GDM1 (cell line): Measurements from ENCODE around the gene PABPC1L2B.
"Not testable (repeated sequence)": the region's sequence is repeated elsewhere in the genome, so short reads cannot be mapped to it uniquely, and the experiment has no call there.

Experiments used
- DNase-seq: peaks from one replicate; lab custom pipeline; 2025; lab: John Stamatoyannopoulos, UW

Gene PABPC1L2B

DNA sequence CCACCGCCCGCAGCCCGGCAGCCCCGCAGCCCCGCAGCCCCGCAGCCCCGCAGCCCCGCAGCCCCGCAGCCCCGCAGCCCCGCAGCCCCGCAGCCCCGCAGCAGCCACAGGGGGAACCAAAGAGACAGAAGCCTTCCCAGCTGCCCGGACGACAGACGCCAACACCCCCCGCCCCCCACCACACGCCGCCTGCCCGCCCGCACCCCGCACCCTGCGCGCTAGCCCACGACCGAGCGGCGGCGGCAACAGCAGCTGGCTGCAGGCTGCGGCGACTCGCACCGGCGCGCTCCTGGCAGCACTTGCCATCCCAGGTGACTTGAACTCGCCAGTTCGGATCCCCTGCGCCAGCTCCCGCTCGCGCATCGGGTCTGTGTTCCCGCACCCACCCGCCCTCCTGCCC, at the start of gene PABPC1L2B:
TSS of gene PABPC1L2B (plus strand) at position 207 of the 400 bp plus-strand sequence. CDS start 704 bp downstream, outside the sequence.
- DNase-seq = not testable (repeated sequence)

DNA sequence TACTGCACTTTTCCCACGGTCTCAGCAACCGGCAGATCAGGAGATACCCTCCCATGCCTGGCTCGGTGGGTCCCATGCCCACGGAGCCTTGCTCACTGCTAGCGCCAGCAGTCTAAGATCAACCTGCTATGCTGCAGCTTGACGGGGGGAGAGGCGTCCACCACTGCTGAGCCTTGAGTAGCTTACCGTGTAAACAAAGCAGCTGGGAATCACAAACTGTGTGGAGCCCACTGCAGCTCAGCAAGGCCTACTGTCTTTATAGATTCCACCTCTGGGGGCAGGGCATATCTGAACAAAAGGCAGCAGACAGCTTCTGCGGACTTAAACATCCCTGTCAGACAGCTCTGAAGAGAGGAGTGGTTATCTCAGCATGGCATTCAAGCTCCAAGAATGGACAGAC, 42.8 kb upstream of the PABPC1L2B start:
- DNase-seq = not testable (repeated sequence)

DNA sequence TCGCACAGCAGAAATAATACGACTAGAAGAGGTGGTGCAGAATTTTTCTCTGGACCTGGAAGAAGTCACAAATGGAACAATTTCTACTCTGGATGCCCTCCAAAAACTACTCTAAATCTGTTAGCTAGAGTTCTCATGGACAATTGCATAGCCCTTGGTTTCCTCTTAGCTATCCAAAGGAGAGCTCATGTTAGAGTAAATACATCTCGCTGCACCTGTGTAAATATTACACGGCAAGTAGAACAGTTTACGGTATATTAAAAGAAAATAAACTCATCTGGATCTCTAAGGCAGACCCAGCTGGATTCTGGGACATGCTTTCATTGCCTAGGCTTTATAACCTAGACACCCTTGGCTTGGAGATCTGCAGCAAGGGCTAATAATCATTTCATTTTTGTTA, 30.9 kb upstream of the PABPC1L2B start:
- not testable (repeated sequence) for DNase-seq

DNA sequence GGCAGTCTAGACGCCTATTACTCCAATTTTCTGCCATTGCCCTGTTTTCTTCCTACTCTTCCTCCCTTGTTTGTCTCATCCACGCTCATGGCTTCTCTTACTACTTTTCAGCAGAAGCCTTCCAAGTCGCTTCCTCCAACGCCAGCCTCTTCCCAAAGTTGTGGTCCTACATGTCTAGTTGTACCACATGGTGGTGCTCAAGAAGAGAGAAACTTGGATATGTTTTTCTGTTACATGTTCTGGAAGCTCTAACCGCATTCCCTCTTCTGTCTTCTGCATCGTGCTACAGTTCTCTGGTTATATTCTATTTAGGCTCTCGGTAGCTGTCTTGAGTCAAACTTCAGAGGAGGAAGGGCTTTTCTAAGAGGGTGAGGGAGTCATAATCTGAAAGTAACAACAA, 27.9 kb upstream of the PABPC1L2B start:
- DNase-seq = not testable (repeated sequence)

DNA sequence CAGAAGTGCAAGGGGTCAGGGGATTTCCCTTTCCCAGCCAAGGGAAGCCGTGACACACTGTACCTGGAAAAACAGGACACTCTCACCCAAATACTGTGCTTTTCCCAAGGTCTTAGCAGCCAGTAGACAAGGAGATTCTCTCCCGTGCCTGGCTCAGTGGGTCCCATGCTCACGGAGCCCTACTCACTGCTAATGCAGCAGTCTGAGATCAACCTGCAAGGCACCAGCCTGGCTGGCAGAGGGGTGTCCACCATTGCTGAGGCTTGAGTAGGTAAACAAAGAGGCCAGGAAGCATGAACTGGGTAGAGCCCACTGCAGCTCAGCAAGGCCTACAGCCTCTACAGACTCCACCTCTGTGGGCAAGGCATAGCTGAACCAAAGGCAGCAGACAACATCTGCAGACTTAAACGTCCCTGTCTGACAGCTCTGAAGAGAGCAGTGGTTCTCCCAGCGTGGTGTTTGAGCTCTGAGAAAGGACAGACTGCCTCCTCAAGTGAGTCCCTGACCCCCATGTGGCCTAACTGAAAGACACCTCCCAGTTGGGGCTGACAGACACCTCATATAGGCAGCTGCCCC, 21.8 kb upstream of the PABPC1L2B start:
- DNase-seq = not testable (repeated sequence)

DNA sequence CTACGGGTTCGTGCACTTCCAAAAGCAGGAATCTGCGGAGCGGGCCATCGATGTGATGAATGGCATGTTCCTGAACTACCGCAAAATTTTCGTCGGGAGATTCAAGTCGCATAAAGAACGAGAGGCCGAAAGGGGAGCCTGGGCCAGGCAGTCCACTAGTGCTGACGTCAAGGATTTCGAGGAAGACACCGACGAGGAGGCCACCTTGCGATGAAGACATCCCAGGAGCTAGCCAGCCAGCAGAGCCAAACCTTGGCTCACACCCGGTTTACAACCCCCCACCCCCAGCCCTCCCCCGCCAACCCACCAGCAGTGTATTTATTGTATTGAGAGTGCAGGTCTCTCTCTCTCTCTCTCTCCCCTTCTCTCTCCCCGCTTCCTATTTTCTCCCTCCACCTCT, 1.3 kb downstream of the PABPC1L2B start:
- not testable (repeated sequence) for DNase-seq

DNA sequence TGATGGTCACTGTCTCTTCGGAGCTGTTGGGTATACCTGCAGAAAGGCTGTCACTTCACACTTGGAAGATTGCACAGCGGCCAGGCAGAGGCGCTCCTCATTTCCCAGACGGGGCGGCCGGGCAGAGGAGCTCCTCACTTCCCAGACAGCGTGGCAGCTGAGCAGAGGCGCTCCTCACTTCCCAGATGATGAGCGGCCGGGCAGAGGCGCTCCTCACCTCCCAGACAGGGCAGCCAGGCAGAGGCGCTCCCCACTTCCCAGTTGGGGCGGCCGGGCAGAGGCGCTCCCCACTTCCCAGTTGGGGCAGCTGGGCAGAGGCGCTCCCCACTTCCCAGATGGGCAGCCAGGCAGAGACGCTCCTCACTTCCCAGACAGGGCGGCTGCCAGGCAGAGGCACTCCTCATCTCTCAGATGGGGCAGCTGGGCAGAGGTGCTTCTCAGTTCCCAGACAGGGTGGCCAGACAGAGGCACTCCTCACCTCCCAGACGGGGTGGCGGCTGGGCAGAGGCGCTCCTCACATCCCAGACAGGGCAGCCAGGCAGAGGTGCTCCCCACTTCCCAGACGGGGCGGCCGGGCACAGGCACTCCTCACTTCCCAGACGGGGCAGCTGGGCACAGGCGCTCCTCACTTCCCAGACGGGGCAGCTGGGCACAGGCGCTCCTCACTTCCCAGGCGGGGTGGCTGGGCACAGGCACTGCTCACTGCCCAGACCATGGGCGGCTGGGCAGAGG, 18.8 kb downstream of the PABPC1L2B start:
- DNase-seq = no peak

DNA sequence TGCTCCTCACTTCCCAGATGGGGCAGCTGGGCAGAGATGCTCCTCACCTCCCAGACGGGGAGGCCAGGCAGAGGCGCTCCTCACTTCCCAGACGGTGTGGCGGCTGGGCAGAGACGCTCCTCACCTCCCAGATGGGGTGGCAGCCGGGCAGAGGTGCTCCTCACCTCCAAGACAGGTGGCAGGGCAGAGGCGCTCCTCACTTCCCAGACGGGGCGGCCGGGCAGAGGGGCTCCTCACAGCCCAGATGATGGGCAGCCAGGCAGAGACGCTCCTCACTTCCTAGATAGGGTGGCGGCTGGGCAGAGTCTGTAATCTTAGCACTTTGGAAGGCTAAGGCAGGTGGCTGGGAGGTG, 19.3 kb downstream of the PABPC1L2B start:
- not testable (repeated sequence) for DNase-seq

DNA sequence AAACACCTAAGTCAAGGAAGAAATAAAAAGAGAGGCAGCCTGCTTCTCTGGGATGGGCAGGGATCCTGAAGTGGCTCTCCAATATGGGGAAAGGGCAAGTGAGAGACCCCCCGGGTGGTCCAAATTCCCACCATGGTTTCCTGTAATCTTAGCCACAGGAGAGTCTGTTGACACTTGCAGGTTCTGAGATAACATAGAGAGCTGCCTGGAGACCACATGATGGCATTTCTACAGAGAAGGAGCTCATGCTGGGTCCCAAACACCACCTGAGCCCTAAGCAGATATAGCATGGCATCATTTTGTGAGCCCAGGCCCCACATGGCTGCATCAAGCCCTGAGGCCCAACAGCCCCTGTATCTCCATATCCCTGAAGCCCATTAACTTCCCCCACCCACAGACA, 26.1 kb downstream of the PABPC1L2B start:
- no peak for DNase-seq
